Activated naive CD8-positive, alpha-beta T cell treated with anti-CD3 and anti-CD28 coated beads for 36 hours (primary cell): Measurements from ENCODE around the gene LCE4A. TPM values are rescaled to one million over a fixed set of nuclear protein-coding genes. Genes with fewer than 3 reads are reported as not detected.

Experiments used
- DNase-seq: peaks from one replicate; pipeline ENCODE4 v3.0.0; 2021
- H3K27ac Mint-ChIP-seq: one replicate; pipeline ENCODE4 v1.8.0; 2022; ENCODE audit warnings: mild to moderate bottlenecking, moderate library complexity, mixed read lengths
- H3K27me3 Mint-ChIP-seq: one replicate; pipeline ENCODE4 v1.8.0; 2022; ENCODE audit warnings: mild to moderate bottlenecking, mixed read lengths
- H3K36me3 Mint-ChIP-seq: one replicate; pipeline ENCODE4 v1.8.0; 2021; ENCODE audit warnings: mild to moderate bottlenecking, mixed read lengths
- H3K4me1 Mint-ChIP-seq: one replicate; pipeline ENCODE4 v1.8.0; 2021; ENCODE audit warnings: mixed read lengths
- H3K4me3 Mint-ChIP-seq: one replicate; pipeline ENCODE4 v1.8.0; 2022; ENCODE audit warnings: mild to moderate bottlenecking, moderate library complexity, mixed read lengths
- H3K9me3 Mint-ChIP-seq: one replicate; pipeline ENCODE4 v1.8.0; 2022; ENCODE audit warnings: mixed read lengths
- total RNA-seq, 2 experiments: library from RNA; stranded (reverse); gene quantifications; one replicate each; pipeline ENCODE4 v1.2.3, GENCODE V29; 2021

LCE4A gene
- total RNA-seq, 2 experiments from 2014 or later = not detected

GRCh38 chr1:152728986-152729385 lies 21.0 kb downstream of the LCE4A start:
- Mint-ChIP-seq H3K36me3 (no peaks in the 10 kb centered on the region), H3K4me1 (no peaks in the 10 kb centered on the region), H3K4me3 (no peak overlapping the region), H3K27me3 (peaks cover 12% of the 10 kb centered on the region), H3K27ac (no peak overlapping the region), H3K9me3 (no peaks in the 10 kb centered on the region)
- no peak for DNase-seq

GRCh38 chr1:152735648-152736047 lies 27.7 kb downstream of the LCE4A start:
- no peaks in the 10 kb centered on the region for H3K4me1 Mint-ChIP-seq
- no peaks in the 10 kb centered on the region for H3K36me3 Mint-ChIP-seq
- no peak overlapping the region for H3K27ac Mint-ChIP-seq
- H3K27me3 Mint-ChIP-seq = peaks cover 35% of the 10 kb centered on the region
- H3K4me3 Mint-ChIP-seq = no peak overlapping the region
- H3K9me3 Mint-ChIP-seq = no peaks in the 10 kb centered on the region
- DNase-seq = no peak

DNA sequence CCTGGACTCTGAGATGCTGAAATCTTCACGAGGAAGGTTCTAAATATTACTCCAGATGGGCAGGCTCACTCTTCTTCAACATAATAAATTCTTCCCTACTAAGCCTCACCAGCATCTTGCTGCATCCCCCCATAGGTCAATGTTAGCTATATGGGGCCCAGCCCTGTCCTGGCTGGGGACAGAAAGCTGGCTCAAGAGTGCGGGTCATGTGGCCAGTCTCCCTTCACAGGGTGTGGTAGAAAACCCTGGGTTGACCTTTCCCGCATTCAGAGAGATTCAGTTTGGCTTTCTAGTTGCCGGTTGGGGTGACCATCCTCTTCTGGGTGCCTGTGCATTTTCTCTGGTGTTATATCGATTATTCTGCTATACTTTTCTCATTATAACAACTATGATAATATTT lies 30.0 kb downstream of the LCE4A start:
- peaks cover 35% of the 10 kb centered on the region for H3K27me3 Mint-ChIP-seq

DNA sequence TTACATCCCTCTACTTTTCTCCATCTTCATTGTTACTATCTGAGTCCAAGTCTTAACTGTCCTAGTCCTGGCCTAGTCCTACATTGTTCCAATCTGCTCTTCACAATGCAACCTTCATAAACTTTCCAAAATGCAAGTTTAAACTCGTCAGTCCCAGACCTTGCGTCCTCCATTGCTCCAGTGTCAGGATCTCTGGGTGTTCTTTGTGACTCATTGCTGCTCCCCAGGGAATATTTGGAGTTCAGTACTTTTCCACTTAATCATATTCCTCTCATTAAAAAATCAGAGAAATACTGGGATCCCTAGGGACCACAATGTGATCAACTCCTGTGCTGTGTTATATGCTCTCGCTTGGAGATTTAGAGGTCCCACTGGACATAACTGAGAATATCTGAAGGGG lies 31.9 kb downstream of the LCE4A start:
- H3K36me3 Mint-ChIP-seq = no peaks in the 10 kb centered on the region
- H3K4me3 Mint-ChIP-seq = no peak overlapping the region
- H3K27me3 Mint-ChIP-seq = peaks cover 29% of the 10 kb centered on the region
- DNase-seq = no peak
- H3K27ac Mint-ChIP-seq = no peak overlapping the region
- no peaks in the 10 kb centered on the region for H3K9me3 Mint-ChIP-seq
- H3K4me1 Mint-ChIP-seq = no peaks in the 10 kb centered on the region

More for the DNA sequence above, 30.0 kb downstream of the LCE4A start:
- no peaks in the 10 kb centered on the region for H3K4me1 Mint-ChIP-seq
- DNase-seq = no peak
- no peaks in the 10 kb centered on the region for H3K9me3 Mint-ChIP-seq
- no peaks in the 10 kb centered on the region for H3K36me3 Mint-ChIP-seq
- H3K4me3 Mint-ChIP-seq = no peak overlapping the region
- H3K27ac Mint-ChIP-seq = no peak overlapping the region

GRCh38 chr1:152741656-152742055 lies 33.7 kb downstream of the LCE4A start:
- peaks cover 21% of the 10 kb centered on the region for H3K27me3 Mint-ChIP-seq
- no peak overlapping the region for H3K27ac Mint-ChIP-seq
- no peaks in the 10 kb centered on the region for H3K9me3 Mint-ChIP-seq
- H3K4me3 Mint-ChIP-seq = no peak overlapping the region
- no peaks in the 10 kb centered on the region for H3K36me3 Mint-ChIP-seq
- H3K4me1 Mint-ChIP-seq = no peaks in the 10 kb centered on the region
- DNase-seq = no peak

- H3K4me1 Mint-ChIP-seq = no peaks in the 10 kb centered on the region
- peaks cover 14% of the 10 kb centered on the region for H3K27me3 Mint-ChIP-seq
- no peaks in the 10 kb centered on the region for H3K9me3 Mint-ChIP-seq
- no peak overlapping the region for H3K4me3 Mint-ChIP-seq
- DNase-seq = no peak
- no peak overlapping the region for H3K27ac Mint-ChIP-seq
- H3K36me3 Mint-ChIP-seq = no peaks in the 10 kb centered on the region
Measured at GRCh38 chr1:152743371-152744145, 35.6 kb downstream of the LCE4A start.

- Mint-ChIP-seq H3K36me3 (no peaks in the 10 kb centered on the region), H3K27me3 (peaks cover 10% of the 10 kb centered on the region), H3K4me1 (no peaks in the 10 kb centered on the region), H3K9me3 (no peaks in the 10 kb centered on the region), H3K4me3 (no peak overlapping the region), H3K27ac (no peak overlapping the region)
- DNase-seq = no peak
Measured at GRCh38 chr1:152745289-152745704, 37.3 kb downstream of the LCE4A start.

DNA sequence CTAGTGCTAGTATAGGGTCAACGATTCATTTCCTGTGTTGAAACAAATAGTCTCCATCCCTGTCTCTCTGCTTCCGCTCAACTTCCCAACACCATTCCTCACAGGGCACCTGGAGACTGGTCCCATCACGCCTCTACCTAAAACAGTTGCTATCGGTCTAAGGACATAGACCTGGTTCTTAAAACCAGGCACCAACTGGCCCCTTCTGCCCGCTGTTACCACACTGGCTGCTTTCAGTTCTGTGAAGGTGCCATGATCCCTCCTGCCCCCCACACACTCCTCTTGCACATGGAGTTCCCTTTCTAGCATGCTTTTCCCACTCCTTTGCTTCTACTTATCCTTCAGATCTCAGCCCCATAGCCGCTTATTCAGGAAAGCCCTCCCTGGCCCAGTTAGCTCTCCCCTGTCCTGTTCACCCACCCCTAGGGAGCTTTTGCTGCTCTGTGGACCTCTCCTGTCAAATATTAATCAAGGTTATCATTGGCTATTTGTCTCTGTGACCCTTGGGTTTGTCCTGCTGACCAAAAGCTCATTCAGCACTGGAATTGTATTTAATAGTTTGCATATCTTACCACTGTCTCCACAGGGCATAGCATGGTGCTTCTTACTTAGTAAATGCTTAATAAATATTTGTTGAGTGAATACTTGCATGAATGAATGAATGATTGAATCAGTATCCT lies 37.9 kb downstream of the LCE4A start:
- DNase-seq = no peak
- H3K36me3 Mint-ChIP-seq = no peaks in the 10 kb centered on the region
- peaks cover 16% of the 10 kb centered on the region for H3K27me3 Mint-ChIP-seq
- H3K4me1 Mint-ChIP-seq = no peaks in the 10 kb centered on the region
- H3K4me3 Mint-ChIP-seq = no peak overlapping the region
- no peak overlapping the region for H3K27ac Mint-ChIP-seq
- no peaks in the 10 kb centered on the region for H3K9me3 Mint-ChIP-seq

DNA sequence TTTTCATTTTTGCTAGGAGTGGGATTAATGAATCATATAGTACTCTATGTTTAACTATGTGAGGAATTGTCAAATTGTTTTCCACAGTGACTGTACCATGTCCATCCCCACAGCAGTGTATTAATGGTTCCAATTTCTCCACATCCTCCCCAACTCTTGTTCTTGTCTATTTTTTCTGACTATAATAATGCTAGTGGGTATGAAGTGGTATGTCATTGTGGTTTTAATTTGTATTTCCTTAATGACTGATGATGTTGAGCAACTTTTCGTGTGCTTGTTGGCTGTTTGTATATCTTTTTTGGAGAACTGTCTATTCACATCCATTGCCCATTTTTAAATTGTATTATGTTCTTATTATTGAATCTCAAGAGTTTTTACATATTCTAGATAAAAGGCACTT lies 39.9 kb downstream of the LCE4A start:
- Mint-ChIP-seq H3K4me3 (no peak overlapping the region), H3K4me1 (no peaks in the 10 kb centered on the region), H3K27ac (no peak overlapping the region), H3K27me3 (peaks cover 24% of the 10 kb centered on the region), H3K36me3 (no peaks in the 10 kb centered on the region), H3K9me3 (no peaks in the 10 kb centered on the region)
- DNase-seq = no peak

DNA sequence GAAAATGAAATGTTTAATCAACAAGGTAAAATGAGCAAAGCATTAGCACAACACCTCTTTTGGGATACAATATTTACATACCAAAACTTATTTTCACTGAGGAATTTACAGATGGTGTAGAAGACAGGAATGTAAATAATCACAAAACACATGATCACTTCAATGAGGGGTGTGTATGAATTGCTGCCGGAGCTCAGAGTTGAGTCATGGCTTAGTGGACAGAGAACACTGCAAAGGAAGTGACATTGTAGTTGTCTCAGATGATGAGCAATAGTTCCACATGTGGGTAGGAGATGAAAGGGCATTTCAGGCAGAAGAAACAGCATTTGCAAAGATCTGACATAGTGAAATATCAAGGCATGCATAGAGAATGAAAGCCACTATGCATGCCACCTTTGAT lies 44.3 kb downstream of the LCE4A start:
- Mint-ChIP-seq H3K27ac (no peak overlapping the region), H3K27me3 (peaks cover 49% of the 10 kb centered on the region), H3K4me1 (no peaks in the 10 kb centered on the region), H3K9me3 (no peaks in the 10 kb centered on the region), H3K4me3 (no peak overlapping the region), H3K36me3 (no peaks in the 10 kb centered on the region)
- DNase-seq = no peak

GRCh38 chr1:152753586-152753985 lies 45.6 kb downstream of the LCE4A start:
- DNase-seq = no peak
- Mint-ChIP-seq H3K4me1 (no peaks in the 10 kb centered on the region), H3K4me3 (no peak overlapping the region), H3K9me3 (no peaks in the 10 kb centered on the region), H3K36me3 (no peaks in the 10 kb centered on the region), H3K27ac (no peak overlapping the region), H3K27me3 (peaks cover 55% of the 10 kb centered on the region)

DNA sequence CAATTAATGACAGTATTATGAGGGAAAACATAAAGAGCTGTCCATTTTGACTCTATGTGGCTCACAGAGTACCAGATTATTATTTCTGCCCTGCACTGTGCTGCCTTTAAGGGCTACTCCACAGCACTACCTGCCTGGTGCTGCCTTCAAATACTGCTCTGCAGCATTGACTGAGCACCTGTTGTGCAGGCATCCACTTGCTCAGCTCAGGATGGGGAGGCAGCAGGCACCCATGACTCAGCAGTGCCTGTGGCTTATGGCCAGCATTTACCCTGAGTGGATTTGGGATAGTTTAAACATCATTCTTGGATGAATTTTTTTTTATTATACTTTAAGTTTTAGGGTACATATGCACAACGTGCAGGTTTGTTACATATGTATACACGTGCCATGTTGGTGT lies 48.9 kb downstream of the LCE4A start:
- no peak for DNase-seq
- Mint-ChIP-seq H3K9me3 (no peaks in the 10 kb centered on the region), H3K27ac (no peak overlapping the region), H3K36me3 (no peaks in the 10 kb centered on the region), H3K27me3 (peaks cover 43% of the 10 kb centered on the region), H3K4me3 (no peak overlapping the region), H3K4me1 (no peaks in the 10 kb centered on the region)

GRCh38 chr1:152757747-152758146 lies 49.8 kb downstream of the LCE4A start, which contains the start of gene KPRP:
TSS of gene KPRP (plus strand) at chr1:152758025. CDS start at chr1:152759589, 1,564 bp downstream.
- H3K9me3 Mint-ChIP-seq = no peaks in the 10 kb centered on the region
- no peak within 1 kb of the TSS for H3K27ac Mint-ChIP-seq
- no peaks in the 10 kb centered on the region for H3K36me3 Mint-ChIP-seq
- no peaks in the 10 kb centered on the region for H3K4me1 Mint-ChIP-seq
- H3K27me3 Mint-ChIP-seq = peaks cover 41% of the 10 kb centered on the region
- no peak within 1 kb of the TSS for H3K4me3 Mint-ChIP-seq
- DNase-seq = no peak

DNA sequence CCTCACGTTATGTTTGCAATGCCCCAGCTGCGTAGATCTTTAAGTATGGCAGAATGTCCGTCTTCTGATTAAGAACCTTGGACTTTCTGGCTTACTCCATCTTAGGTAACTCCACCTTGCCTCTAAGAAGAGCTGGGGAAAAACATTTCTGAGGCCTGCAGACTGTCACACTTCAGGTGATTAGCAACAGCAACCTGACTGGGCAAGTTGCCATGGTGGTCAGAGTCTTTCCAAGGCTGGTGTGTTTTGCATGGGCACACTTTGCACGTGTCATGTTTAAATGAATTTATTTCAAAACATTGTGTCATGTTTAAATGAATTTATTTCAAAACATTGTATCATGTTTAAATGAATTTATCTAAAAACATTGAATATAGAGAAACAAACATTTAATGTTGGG lies 50.7 kb downstream of the LCE4A start:
- Mint-ChIP-seq H3K27me3 (peaks cover 33% of the 10 kb centered on the region), H3K27ac (no peak overlapping the region)

More for the DNA sequence above, 50.7 kb downstream of the LCE4A start:
- Mint-ChIP-seq H3K9me3 (no peaks in the 10 kb centered on the region), H3K4me1 (no peaks in the 10 kb centered on the region), H3K36me3 (no peaks in the 10 kb centered on the region), H3K4me3 (no peak overlapping the region)
- DNase-seq = no peak
